ENCODE results near the gene D2HGDH. TPM values are rescaled to one million over a fixed set of nuclear protein-coding genes. Genes with fewer than 3 reads are reported as not detected.

D2HGDH gene
- total RNA-seq, 1 experiment from 2014 or later: 53.3 TPM

GRCh38 chr2:241809383-241810306, 75.2 kb downstream of the D2HGDH start:
- H3K36me3 Mint-ChIP-seq (ENCODE audit: insufficient read depth, unreplicated experiment): no peaks in the 10 kb centered on the region
- BruUV-seq (replicated peaks): no TSS peak
- TF ChIP-seq CTCF (IDR thresholded peaks at IDR 0.05; ENCODE audit: unreplicated experiment): no peak

GRCh38 chr2:241810307-241811200, 76.1 kb downstream of the D2HGDH start:
- intact Hi-C loops (cut with micrococcal nuclease; ENCODE audit: unreplicated experiment): no loop called here
- no peak overlapping the region for H3K27ac Mint-ChIP-seq (ENCODE audit: unreplicated experiment)
- no TSS peak for BruUV-seq (replicated peaks)
- H3K4me1 Mint-ChIP-seq (ENCODE audit: low read depth, unreplicated experiment): no peaks in the 10 kb centered on the region
- TF ChIP-seq CTCF (IDR thresholded peaks at IDR 0.05; ENCODE audit: unreplicated experiment): no peak
- CTCF ChIA-PET: no interaction called here
- no peak for DNase-seq
- no peaks in the 10 kb centered on the region for H3K36me3 Mint-ChIP-seq (ENCODE audit: insufficient read depth, unreplicated experiment)
- H3K4me3 Mint-ChIP-seq (ENCODE audit: low read depth, unreplicated experiment): no peak overlapping the region
- H3K27me3 Mint-ChIP-seq (ENCODE audit: unreplicated experiment): peaks cover 29% of the 10 kb centered on the region
- no peaks in the 10 kb centered on the region for H3K9me3 Mint-ChIP-seq (ENCODE audit: low read depth, unreplicated experiment)

More at GRCh38 chr2:241809383-241810306, 75.2 kb downstream of the D2HGDH start:
- Mint-ChIP-seq H3K9me3 (ENCODE audit: low read depth, unreplicated experiment) (no peaks in the 10 kb centered on the region), H3K27ac (ENCODE audit: unreplicated experiment) (no peak overlapping the region), H3K27me3 (ENCODE audit: unreplicated experiment) (peaks cover 23% of the 10 kb centered on the region), H3K4me3 (ENCODE audit: low read depth, unreplicated experiment) (no peak overlapping the region), H3K4me1 (ENCODE audit: low read depth, unreplicated experiment) (no peaks in the 10 kb centered on the region)
- CTCF ChIA-PET: no interaction called here
- intact Hi-C loops (cut with micrococcal nuclease; ENCODE audit: unreplicated experiment): no loop called here
- no peak for DNase-seq

- no TSS peak for BruUV-seq (replicated peaks)
- H3K27ac Mint-ChIP-seq (ENCODE audit: unreplicated experiment): no peak overlapping the region
- H3K4me1 Mint-ChIP-seq (ENCODE audit: low read depth, unreplicated experiment): no peaks in the 10 kb centered on the region
- no peak overlapping the region for H3K4me3 Mint-ChIP-seq (ENCODE audit: low read depth, unreplicated experiment)
- H3K9me3 Mint-ChIP-seq (ENCODE audit: low read depth, unreplicated experiment): no peaks in the 10 kb centered on the region
- no peaks in the 10 kb centered on the region for H3K36me3 Mint-ChIP-seq (ENCODE audit: insufficient read depth, unreplicated experiment)
- CTCF ChIA-PET: no interaction called here
- H3K27me3 Mint-ChIP-seq (ENCODE audit: unreplicated experiment): peaks cover 37% of the 10 kb centered on the region
- TF ChIP-seq CTCF (IDR thresholded peaks at IDR 0.05; ENCODE audit: unreplicated experiment): no peak
- no peak for DNase-seq
- intact Hi-C loops (cut with micrococcal nuclease; ENCODE audit: unreplicated experiment): no loop called here
Measured at GRCh38 chr2:241811201-241811951, 76.9 kb downstream of the D2HGDH start.
